WTC11 (cell line): ENCODE results near the gene U2AF2. TPM values are rescaled to one million over a fixed set of nuclear protein-coding genes. Genes with fewer than 3 reads are reported as not detected.
"Not testable (repeated sequence)": the region's sequence is repeated elsewhere in the genome, so short reads cannot be mapped to it uniquely, and the experiment has no call there.

ENCODE experiments used
- ATAC-seq: fragments of 200-7000 bp; cut with Tn5 transposase; 2 replicates; pipeline ENCODE4 v1.10.0; 2021; ENCODE audit warnings: mild to moderate bottlenecking, moderate library complexity
- CTCF ChIA-PET: fragments of 300-600 bp; sonication (Branson Sonifier 250); formaldehyde crosslinking; loops from one replicate; lab custom pipeline; 2021; ENCODE audit warnings: antibody characterized with exemption; lab: Charles Lee
- POLR2A ChIA-PET: fragments of 350-600 bp; sonication (Branson Sonifier 250); formaldehyde crosslinking; loops from one replicate; lab custom pipeline; 2021; ENCODE audit warnings: antibody characterized with exemption; lab: Charles Lee
- DNase-seq: peaks from one replicate; pipeline ENCODE4 v3.0.0; 2021; ENCODE audit warnings: low spot score
- H3K27ac Mint-ChIP-seq: 2 replicates; pipeline ENCODE4 v1.8.0; 2021; ENCODE audit warnings: mixed read lengths
- H3K27me3 Mint-ChIP-seq: 2 replicates; pipeline ENCODE4 v1.8.0; 2021; ENCODE audit warnings: low read depth, mild to moderate bottlenecking, moderate library complexity, mixed read lengths
- H3K36me3 Mint-ChIP-seq: 2 replicates; pipeline ENCODE4 v1.8.0; 2021; ENCODE audit warnings: mixed read lengths
- H3K4me1 Mint-ChIP-seq: 2 replicates; pipeline ENCODE4 v1.8.0; 2022; ENCODE audit warnings: mixed read lengths
- H3K4me3 Mint-ChIP-seq: 2 replicates; pipeline ENCODE4 v1.8.0; 2021; ENCODE audit warnings: mild to moderate bottlenecking, moderate library complexity, mixed read lengths
- H3K9me3 Mint-ChIP-seq: 2 replicates; pipeline ENCODE4 v1.8.0; 2021; ENCODE audit warnings: mixed read lengths
- GABPB1 ChIP-seq: sonication (generic); formaldehyde crosslinking; IDR thresholded peaks from 2 replicates; pipeline ENCODE4 v1.8.1; 2023; ENCODE audit warnings: mild to moderate bottlenecking, missing genetic modification reagents
- MXD4 ChIP-seq: fragments of 250-450 bp; sonication (Bioruptor Pico); IDR thresholded peaks from 2 replicates; pipeline ENCODE4 v1.8.0; 2021; ENCODE audit warnings: mild to moderate bottlenecking, moderate library complexity, borderline replicate concordance
- PRRX2 ChIP-seq: fragments of 250-450 bp; sonication (Bioruptor Pico); IDR thresholded peaks from 2 replicates; pipeline ENCODE4 v1.8.0; 2021; ENCODE audit warnings: mild to moderate bottlenecking
- ZMAT4 ChIP-seq: fragments of 250-450 bp; sonication (Bioruptor Pico); IDR thresholded peaks from 2 replicates; pipeline ENCODE4 v1.9.0; 2021; ENCODE audit warnings: mild to moderate bottlenecking
- ZNF263 ChIP-seq: sonication (generic); formaldehyde crosslinking; IDR thresholded peaks from 2 replicates; pipeline ENCODE4 v1.8.1; 2022; ENCODE audit warnings: low read depth, mild to moderate bottlenecking, moderate library complexity, missing genetic modification reagents
- ZNF281 ChIP-seq: sonication (generic); formaldehyde crosslinking; IDR thresholded peaks from 2 replicates; pipeline ENCODE4 v1.8.0; 2023; ENCODE audit warnings: mild to moderate bottlenecking, missing genetic modification reagents
- total RNA-seq: library from RNA; stranded (reverse); gene quantifications from 3 replicates; pipeline ENCODE4 v1.2.3, GENCODE V29; 2021
- TF ChIP-seq, protein P1 (sequence below): fragments of 200-600 bp; IDR thresholded peaks from 2 replicates; pipeline ENCODE4 v1.8.0; 2022; ENCODE audit warnings: antibody characterized with exemption
- TF ChIP-seq, protein P2 (sequence below): sonication (generic); formaldehyde crosslinking; IDR thresholded peaks from 2 replicates; pipeline ENCODE4 v1.8.1; 2023; ENCODE audit warnings: mild to moderate bottlenecking, missing genetic modification reagents, borderline replicate concordance
- TF ChIP-seq, protein P3 (sequence below): sonication (generic); formaldehyde crosslinking; IDR thresholded peaks from 2 replicates; pipeline ENCODE4 v1.8.1; 2022; ENCODE audit warnings: low read depth, missing genetic modification reagents, borderline replicate concordance
- TF ChIP-seq, protein P4 (sequence below): sonication (generic); formaldehyde crosslinking; IDR thresholded peaks from 2 replicates; pipeline ENCODE4 v1.8.1; 2023; ENCODE audit warnings: mild to moderate bottlenecking, missing genetic modification reagents, moderate library complexity

Gene U2AF2
- total RNA-seq, 1 experiment from 2014 or later, result 302 TPM

GRCh38 chr19:55716531-55716930 lies 61.7 kb downstream of the U2AF2 start (continued):
- TF ChIP-seq, protein P1, sequence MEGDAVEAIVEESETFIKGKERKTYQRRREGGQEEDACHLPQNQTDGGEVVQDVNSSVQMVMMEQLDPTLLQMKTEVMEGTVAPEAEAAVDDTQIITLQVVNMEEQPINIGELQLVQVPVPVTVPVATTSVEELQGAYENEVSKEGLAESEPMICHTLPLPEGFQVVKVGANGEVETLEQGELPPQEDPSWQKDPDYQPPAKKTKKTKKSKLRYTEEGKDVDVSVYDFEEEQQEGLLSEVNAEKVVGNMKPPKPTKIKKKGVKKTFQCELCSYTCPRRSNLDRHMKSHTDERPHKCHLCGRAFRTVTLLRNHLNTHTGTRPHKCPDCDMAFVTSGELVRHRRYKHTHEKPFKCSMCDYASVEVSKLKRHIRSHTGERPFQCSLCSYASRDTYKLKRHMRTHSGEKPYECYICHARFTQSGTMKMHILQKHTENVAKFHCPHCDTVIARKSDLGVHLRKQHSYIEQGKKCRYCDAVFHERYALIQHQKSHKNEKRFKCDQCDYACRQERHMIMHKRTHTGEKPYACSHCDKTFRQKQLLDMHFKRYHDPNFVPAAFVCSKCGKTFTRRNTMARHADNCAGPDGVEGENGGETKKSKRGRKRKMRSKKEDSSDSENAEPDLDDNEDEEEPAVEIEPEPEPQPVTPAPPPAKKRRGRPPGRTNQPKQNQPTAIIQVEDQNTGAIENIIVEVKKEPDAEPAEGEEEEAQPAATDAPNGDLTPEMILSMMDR, result no peak
- TF ChIP-seq ZNF263 (no peak), ZNF281 (CRISPR knock-in tag) (no peak)
- TF ChIP-seq, protein P2, sequence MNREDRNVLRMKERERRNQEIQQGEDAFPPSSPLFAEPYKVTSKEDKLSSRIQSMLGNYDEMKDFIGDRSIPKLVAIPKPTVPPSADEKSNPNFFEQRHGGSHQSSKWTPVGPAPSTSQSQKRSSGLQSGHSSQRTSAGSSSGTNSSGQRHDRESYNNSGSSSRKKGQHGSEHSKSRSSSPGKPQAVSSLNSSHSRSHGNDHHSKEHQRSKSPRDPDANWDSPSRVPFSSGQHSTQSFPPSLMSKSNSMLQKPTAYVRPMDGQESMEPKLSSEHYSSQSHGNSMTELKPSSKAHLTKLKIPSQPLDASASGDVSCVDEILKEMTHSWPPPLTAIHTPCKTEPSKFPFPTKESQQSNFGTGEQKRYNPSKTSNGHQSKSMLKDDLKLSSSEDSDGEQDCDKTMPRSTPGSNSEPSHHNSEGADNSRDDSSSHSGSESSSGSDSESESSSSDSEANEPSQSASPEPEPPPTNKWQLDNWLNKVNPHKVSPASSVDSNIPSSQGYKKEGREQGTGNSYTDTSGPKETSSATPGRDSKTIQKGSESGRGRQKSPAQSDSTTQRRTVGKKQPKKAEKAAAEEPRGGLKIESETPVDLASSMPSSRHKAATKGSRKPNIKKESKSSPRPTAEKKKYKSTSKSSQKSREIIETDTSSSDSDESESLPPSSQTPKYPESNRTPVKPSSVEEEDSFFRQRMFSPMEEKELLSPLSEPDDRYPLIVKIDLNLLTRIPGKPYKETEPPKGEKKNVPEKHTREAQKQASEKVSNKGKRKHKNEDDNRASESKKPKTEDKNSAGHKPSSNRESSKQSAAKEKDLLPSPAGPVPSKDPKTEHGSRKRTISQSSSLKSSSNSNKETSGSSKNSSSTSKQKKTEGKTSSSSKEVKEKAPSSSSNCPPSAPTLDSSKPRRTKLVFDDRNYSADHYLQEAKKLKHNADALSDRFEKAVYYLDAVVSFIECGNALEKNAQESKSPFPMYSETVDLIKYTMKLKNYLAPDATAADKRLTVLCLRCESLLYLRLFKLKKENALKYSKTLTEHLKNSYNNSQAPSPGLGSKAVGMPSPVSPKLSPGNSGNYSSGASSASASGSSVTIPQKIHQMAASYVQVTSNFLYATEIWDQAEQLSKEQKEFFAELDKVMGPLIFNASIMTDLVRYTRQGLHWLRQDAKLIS (CRISPR knock-in tag), result no peak

DNA sequence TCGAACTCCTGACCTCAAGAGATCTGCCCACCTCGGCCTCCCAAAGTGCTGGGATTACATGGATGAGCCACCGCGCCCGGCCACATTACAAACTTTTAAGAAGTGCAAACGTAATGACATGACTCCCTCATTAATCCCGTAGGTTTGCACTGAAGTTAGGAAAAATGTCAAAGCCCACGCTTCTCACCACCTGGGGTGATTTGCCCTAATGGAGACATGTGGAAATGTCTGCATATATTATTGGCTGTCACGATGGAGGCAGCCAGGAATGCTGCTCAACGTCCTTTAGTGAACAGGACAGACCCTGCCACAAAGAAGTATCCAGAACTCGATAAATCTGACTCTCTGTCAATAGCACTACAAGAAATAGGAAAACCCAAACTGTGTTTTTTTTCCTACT lies 62.4 kb downstream of the U2AF2 start:
- ChIA-PET POLR2A (no interaction called here), CTCF (no interaction called here)
- Mint-ChIP-seq H3K4me1 (no peaks in the 10 kb centered on the region), H3K27me3 (peaks cover 32% of the 10 kb centered on the region), H3K9me3 (peaks cover 82% of the 10 kb centered on the region), H3K27ac (no peak overlapping the region), H3K4me3 (no peak overlapping the region), H3K36me3 (peaks cover 67% of the 10 kb centered on the region)
- ATAC-seq (no peak), DNase-seq (no peak)
- TF ChIP-seq MXD4, result no peak
- TF ChIP-seq, protein P3, sequence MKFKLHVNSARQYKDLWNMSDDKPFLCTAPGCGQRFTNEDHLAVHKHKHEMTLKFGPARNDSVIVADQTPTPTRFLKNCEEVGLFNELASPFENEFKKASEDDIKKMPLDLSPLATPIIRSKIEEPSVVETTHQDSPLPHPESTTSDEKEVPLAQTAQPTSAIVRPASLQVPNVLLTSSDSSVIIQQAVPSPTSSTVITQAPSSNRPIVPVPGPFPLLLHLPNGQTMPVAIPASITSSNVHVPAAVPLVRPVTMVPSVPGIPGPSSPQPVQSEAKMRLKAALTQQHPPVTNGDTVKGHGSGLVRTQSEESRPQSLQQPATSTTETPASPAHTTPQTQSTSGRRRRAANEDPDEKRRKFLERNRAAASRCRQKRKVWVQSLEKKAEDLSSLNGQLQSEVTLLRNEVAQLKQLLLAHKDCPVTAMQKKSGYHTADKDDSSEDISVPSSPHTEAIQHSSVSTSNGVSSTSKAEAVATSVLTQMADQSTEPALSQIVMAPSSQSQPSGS, result no peak

- POLR2A ChIA-PET, ATAC-seq, H3K27ac Mint-ChIP-seq, H3K4me3 Mint-ChIP-seq, H3K4me1 Mint-ChIP-seq, DNase-seq: not testable (repeated sequence)
- Mint-ChIP-seq H3K27me3 (peaks cover 27% of the 10 kb centered on the region), H3K9me3 (peaks cover 83% of the 10 kb centered on the region), H3K36me3 (peaks cover 68% of the 10 kb centered on the region)
- CTCF ChIA-PET, result interaction anchor here (1.8 kb wide), 1 partner anchor 14 kb away, joined by 5 read pairs; no protein-coding TSS in a partner anchor
Observed at GRCh38 chr19:55717879-55718711, 63.3 kb downstream of the U2AF2 start.

DNA sequence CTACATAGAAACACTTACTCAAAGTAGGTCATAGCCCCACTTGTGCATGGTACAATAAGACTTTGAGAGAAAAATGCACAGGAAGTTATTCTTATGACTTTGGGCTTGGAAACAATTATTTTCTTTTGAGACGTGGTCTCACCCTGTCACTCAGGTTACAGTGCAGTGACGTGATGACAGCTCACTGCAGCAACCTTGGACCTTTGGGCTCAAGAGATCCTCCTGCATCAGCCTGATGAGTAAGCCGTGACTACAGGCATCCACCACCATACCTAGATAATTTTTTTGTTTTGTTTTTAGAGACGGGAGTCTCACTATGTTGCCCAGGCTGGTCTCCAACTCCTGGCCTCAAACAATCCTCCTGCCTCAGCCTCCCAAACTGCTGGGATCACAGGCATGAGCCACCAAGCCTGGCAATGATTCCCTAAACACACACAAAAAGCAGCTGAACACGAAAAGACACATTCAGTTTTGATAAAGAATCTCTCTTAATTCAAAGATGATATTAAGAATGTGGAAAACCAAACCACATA lies 65.4 kb downstream of the U2AF2 start:
- Mint-ChIP-seq H3K4me3 (no peak overlapping the region), H3K36me3 (peaks cover 64% of the 10 kb centered on the region), H3K27me3 (peaks cover 20% of the 10 kb centered on the region), H3K4me1 (no peaks in the 10 kb centered on the region), H3K9me3 (peaks cover 85% of the 10 kb centered on the region), H3K27ac (no peak overlapping the region)
- TF ChIP-seq, protein P4, sequence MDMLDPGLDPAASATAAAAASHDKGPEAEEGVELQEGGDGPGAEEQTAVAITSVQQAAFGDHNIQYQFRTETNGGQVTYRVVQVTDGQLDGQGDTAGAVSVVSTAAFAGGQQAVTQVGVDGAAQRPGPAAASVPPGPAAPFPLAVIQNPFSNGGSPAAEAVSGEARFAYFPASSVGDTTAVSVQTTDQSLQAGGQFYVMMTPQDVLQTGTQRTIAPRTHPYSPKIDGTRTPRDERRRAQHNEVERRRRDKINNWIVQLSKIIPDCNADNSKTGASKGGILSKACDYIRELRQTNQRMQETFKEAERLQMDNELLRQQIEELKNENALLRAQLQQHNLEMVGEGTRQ (CRISPR knock-in tag), result no peak
- no peak for TF ChIP-seq PRRX2 (CRISPR knock-in tag)
- no peak for TF ChIP-seq ZMAT4 (CRISPR knock-in tag)
- TF ChIP-seq GABPB1 (CRISPR knock-in tag), result no peak
- ChIA-PET POLR2A (no interaction called here), CTCF (no interaction called here)
- DNase-seq (no peak), ATAC-seq (no peak)
